Right lobe of liver (tissue), 6 donors: ENCODE measurements around the gene TIMM10B. TPM values are rescaled to one million over a fixed set of nuclear protein-coding genes. Genes with fewer than 3 reads are reported as not detected.

Experiments
- ATAC-seq, 4 donors: fragments of 200-7000 bp; cut with Tn5 transposase; one replicate each; pipeline ENCODE4 v1.9.1; 2020; ENCODE audit warnings: mild to moderate bottlenecking in 4 of 4, moderate library complexity in 4 of 4
- DNase-seq, 3 donors: peaks; one replicate each; pipeline ENCODE4 v3.0.0-alpha.2; 2020
- H3K27ac ChIP-seq, 3 donors: fragments of 200-600 bp; one replicate each; pipeline ENCODE4 v1.8.0; 2022
- H3K27me3 ChIP-seq, 2 donors: fragments of 200-600 bp; one replicate each; pipeline ENCODE4 v1.8.0; 2022
- H3K36me3 ChIP-seq, 4 donors: fragments of 200-600 bp; sonication (generic) in 1 of 4; one replicate each; pipeline versions ENCODE4 v1.5.1 to v1.8.0; 2017 to 2022; ENCODE audit warnings: control low read depth in 1 of 4
- H3K4me1 ChIP-seq, 4 donors: fragments of 200-600 bp; sonication (generic) in 1 of 4; one replicate each; pipeline versions ENCODE4 v1.5.1 to v1.8.0; 2017 to 2022; ENCODE audit warnings: control low read depth in 1 of 4
- H3K4me3 ChIP-seq, 3 donors: fragments of 200-600 bp; one replicate each; pipeline ENCODE4 v1.8.0; 2022
- H3K9me3 ChIP-seq, 4 donors: fragments of 200-600 bp; sonication (generic) in 1 of 4; one replicate each; pipeline versions ENCODE4 v1.5.1 to v1.8.0; 2017 to 2022; ENCODE audit warnings: control low read depth in 1 of 4
- CTCF ChIP-seq, 4 donors: fragments of 200-600 bp in 3 of 4; fragments of 450-650 bp in 1 of 4; IDR thresholded peaks; one replicate each; pipeline versions ENCODE4 v1.5.1 to v1.8.0; 2016 to 2022; ENCODE audit warnings: antibody characterized with exemption in 4 of 4, mild to moderate bottlenecking in 2 of 4
- POLR2A ChIP-seq: fragments of 450-650 bp; IDR thresholded peaks from one replicate; pipeline ENCODE4 v1.6.1; 2017; ENCODE audit warnings: antibody characterized with exemption, mild to moderate bottlenecking
- WGBS: methylation state at CpG from one replicate; pipeline ENCODE4 v1.1.6; 2018; ENCODE audit warnings: low coverage, low lambda C conversion rate; ENCODE audit not compliant: insufficient coverage; ENCODE audit errors: missing lambda C conversion rate; 5-methylcytosine and 5-hydroxymethylcytosine counted together
- intact Hi-C, 2 donors: fragments of 100-400 bp; cut with DNase I; formaldehyde crosslinking; loops; one replicate each; pipeline versions ENCODE4 v1.11.2 to v1.14.1; 2022
- long read RNA-seq: library from polyadenylated mRNA; unstranded; transcript quantifications from one replicate; pipeline ENCODE4 v2.0.0, GENCODE V29; 2019
- total RNA-seq, 6 experiments: library from RNA; depleted of rRNA in 2 of 6; stranded (reverse); fragments of >200 nt in 2 of 6; fragmentation: NEBNext Ultra II Directional in 3 of 6; extraction: Animal tissue kit (Norgen Biotek cat#: 25700) in 3 of 6; gene quantifications; one replicate each; pipeline versions ENCODE4 v1.1.0 to v1.2.4, GENCODE V29; 2016 to 2023
- donor health status: DM: no; HTN: yes; CAD: no.
- donor health status: DM: no; HTN: no; CAD: no.
- donor health status: DM: no; HTN: no; CAD: no.
- donor health status: DM: no; HTN: yes; CAD: no.
- donor health status: DM: no; HTN: yes; CAD: no.

Gene TIMM10B
- 10 to 100 TPM; 10.3 to 33.9 (median 14.1) TPM for total RNA-seq
- long read RNA-seq, partial matches to known transcripts: 0 of 3 reads
- long read RNA-seq, other reads (novel, unspliced or antisense): 0 of 3 reads

- peak; percentile 98 to 99 (median 98) for ATAC-seq
- peak; percentile 85 for TF ChIP-seq POLR2A
- TF ChIP-seq CTCF (IDR thresholded peaks at IDR 0.05): no peak
- 0% methylated on average over 29 of the region's 66 CpGs for WGBS
- Histone ChIP-seq H3K27me3 (no peaks in the 10 kb centered on the region), H3K9me3 (no peaks in the 10 kb centered on the region), H3K36me3 (peaks cover 0 to 59% (median 9%) of the 10 kb centered on the region in 4 donors), H3K27ac (peak within 1 kb of the TSS; percentile 81 to 90 (median 87)), H3K4me3 (peak within 1 kb of the TSS; percentile 59 to 82 (median 73)), H3K4me1 (peaks cover 0 to 21% (median 3%) of the 10 kb centered on the region in 4 donors)
- intact Hi-C loops: no loop called here
- DNase-seq: peak; percentile 99 to 100 (median 100)
Observed at GRCh38 chr11:6481012-6481923, at the start of gene TIMM10B, which contains the start of gene ARFIP2. TIMM10B (plus strand) TSS chr11:6481501; CDS start chr11:6481517, 16 bp downstream. ARFIP2 (minus strand) TSS chr11:6481331; CDS start chr11:6480421, 910 bp downstream.

- intact Hi-C loops: no loop called here
- peak in 1 of 3 donors; percentile 22 for DNase-seq
- H3K4me1 ChIP-seq: peaks cover 0 to 24% (median 2%) of the 10 kb centered on the region in 4 donors
- H3K9me3 ChIP-seq: no peaks in the 10 kb centered on the region
- TF ChIP-seq CTCF (IDR thresholded peaks at IDR 0.05) (no peak), POLR2A (no peak)
- H3K36me3 ChIP-seq: peaks cover 0 to 14% (median 7%) of the 10 kb centered on the region in 4 donors
- no peaks in the 10 kb centered on the region for H3K27me3 ChIP-seq
- 100% methylated on average over 1 of the region's 3 CpGs for WGBS
- H3K4me3 ChIP-seq: no peak overlapping the region
- H3K27ac ChIP-seq: no peak overlapping the region
- peak in 2 of 4 donors; percentile 2 to 3 for ATAC-seq
Observed at GRCh38 chr11:6431861-6432260, 49.4 kb upstream of the TIMM10B start.

- Histone ChIP-seq H3K4me3 (no peak overlapping the region), H3K36me3 (peaks cover 0 to 35% (median 15%) of the 10 kb centered on the region in 4 donors), H3K9me3 (no peaks in the 10 kb centered on the region), H3K4me1 (peaks cover 0 to 45% (median 2%) of the 10 kb centered on the region in 4 donors), H3K27me3 (no peaks in the 10 kb centered on the region), H3K27ac (peak overlapping the region in 1 of 3 donors; percentile 21)
- no peak for TF ChIP-seq POLR2A
- TF ChIP-seq CTCF (IDR thresholded peaks at IDR 0.05): no peak
- DNase-seq: no peak
- peak; percentile 5 to 50 (median 30) for ATAC-seq
- intact Hi-C loops: no loop called here
- 34% methylated on average over 5 of the region's 5 CpGs for WGBS
Observed at GRCh38 chr11:6433998-6434660, 47.2 kb upstream of the TIMM10B start.

GRCh38 chr11:6437423-6437822 lies 43.9 kb upstream of the TIMM10B start:
- peak overlapping the region in 2 of 3 donors; percentile 74 to 79 for H3K4me3 ChIP-seq
- DNase-seq (peak; percentile 37 to 82 (median 73)), ATAC-seq (peak; percentile 2 to 34 (median 25))
- intact Hi-C loops: loop anchor here in 1 of 2 donors (5.0 kb wide), 1 partner anchor 45 kb away; the partner anchor contains the start of gene SMPD1
- H3K27ac ChIP-seq: peak overlapping the region in 2 of 3 donors; percentile 21 to 30
- no peaks in the 10 kb centered on the region for H3K9me3 ChIP-seq
- H3K36me3 ChIP-seq: peaks cover 0 to 35% (median 12%) of the 10 kb centered on the region in 4 donors
- TF ChIP-seq CTCF (IDR thresholded peaks at IDR 0.05): no peak
- no CpG with 5 or more reads among the region's 12 CpGs for WGBS
- H3K4me1 ChIP-seq: peaks cover 0 to 55% (median 3%) of the 10 kb centered on the region in 4 donors
- no peaks in the 10 kb centered on the region for H3K27me3 ChIP-seq
